ENCODE data around the gene MRPL2. TPM values are rescaled to one million over a fixed set of nuclear protein-coding genes. Genes with fewer than 3 reads are reported as not detected.

MRPL2 gene
- total and polyA plus RNA-seq, 2 of the 8 experiments (the other 6 are each of a cell fraction or from before 2014, with no cell fraction given) = 58.7 to 99.9 TPM

DNA sequence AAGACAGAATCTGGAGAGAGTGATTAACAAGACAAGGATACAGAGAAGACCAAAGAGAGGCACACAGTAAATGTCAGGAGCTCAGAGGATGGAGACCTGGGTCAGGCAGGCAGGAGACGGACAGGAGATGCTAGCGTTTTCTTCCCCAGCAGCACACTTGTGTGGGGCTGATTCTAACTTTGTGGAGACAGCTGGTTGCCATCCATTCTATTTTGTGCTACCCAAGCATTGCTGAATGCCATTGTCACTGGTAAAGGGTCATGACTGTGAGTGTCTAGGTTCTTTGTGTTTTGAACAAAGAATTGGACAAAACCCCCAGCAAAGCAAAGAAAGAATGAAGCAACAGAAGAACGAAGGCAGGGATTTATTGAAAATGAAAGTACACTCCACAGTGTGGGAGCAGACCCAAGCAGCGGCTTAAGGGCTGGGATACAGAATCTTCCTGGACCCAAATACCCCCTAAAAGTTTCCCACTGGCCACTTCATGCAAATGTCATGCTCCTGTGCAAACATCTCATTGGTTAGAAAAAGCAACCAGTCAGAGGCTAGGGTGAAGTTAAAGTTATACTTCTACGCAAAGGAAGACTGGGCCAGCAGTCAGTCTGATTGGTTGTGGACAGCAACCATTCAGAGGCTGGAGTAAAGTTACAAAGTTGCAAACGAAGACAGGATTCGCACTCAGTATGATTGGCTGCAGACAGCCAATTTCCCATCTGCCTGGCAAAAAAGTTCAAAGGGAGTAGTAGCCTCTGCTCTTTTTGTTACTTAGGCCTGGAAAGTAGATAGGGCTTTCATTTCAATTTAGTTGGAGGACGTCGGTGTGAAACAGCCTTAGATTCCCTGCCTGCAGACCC lies 34.4 kb upstream of the MRPL2 start:
- H4K91ac ChIP-seq (replicated peaks; ENCODE audit: insufficient read length, low read length) = no peak overlapping the region
- H3K56ac ChIP-seq (replicated peaks; ENCODE audit: insufficient read length, low read depth, low read length) = no peak overlapping the region
- WGBS, 2 experiments (ENCODE audit: extremely low coverage in 1 of 2, insufficient coverage in 1 of 2, insufficient read length in 1 of 2, insufficient replicate concordance in 2 of 2, low coverage in 1 of 2, low lambda C conversion rate in 2 of 2, missing lambda C conversion rate in 1 of 2) = 74% methylated on average over 9 of the region's 9 CpGs; no CpG with 5 or more reads in 1 of the 2 experiments
- H3K23ac ChIP-seq (ENCODE audit: insufficient read length) = no peak overlapping the region
- no peak overlapping the region for H2AK5ac ChIP-seq (ENCODE audit: low read depth, low read length)
- peaks cover 25 to 45% (median 33%) of the 10 kb centered on the region in 4 experiments for H3K4me1 ChIP-seq (replicated peaks in 1 of 4; ENCODE audit: control insufficient read depth in 3 of 4, insufficient read depth in 4 of 4, low read length in 3 of 4)
- H3K4me3 ChIP-seq (ENCODE audit: extremely low read depth in 1 of 4, insufficient read depth in 2 of 4, low read depth in 3 of 4, low read length in 4 of 4) = no peak overlapping the region
- no peak overlapping the region for H4K5ac ChIP-seq (ENCODE audit: insufficient read length, low read depth, low read length)
- no peak overlapping the region for H2BK20ac ChIP-seq (ENCODE audit: low read length)
- H2BK12ac ChIP-seq (ENCODE audit: low read depth, low read length) = peak overlapping the region; percentile 89
- H3K27ac ChIP-seq (ENCODE audit: low read depth, low read length) = no peak overlapping the region
- H2BK120ac ChIP-seq (replicated peaks; ENCODE audit: low read depth, low read length) = no peak overlapping the region
- FAIRE-seq = no peak
- peak overlapping the region; percentile 97; the same call in 1 of the 2 replicates for H2BK15ac ChIP-seq (ENCODE audit: low read length)
- no peaks in the 10 kb centered on the region for H3K27me3 ChIP-seq (replicated peaks in 1 of 4; ENCODE audit: control insufficient read depth in 3 of 4, extremely low read depth in 1 of 4, insufficient read depth in 3 of 4, low read length in 3 of 4)
- ChIA-PET CTCF (ENCODE audit: partially characterized antibody) (interaction anchor here (0.6 to 2.8 kb wide), 5 partner anchors 14 to 50 kb away, joined by 3 to 9 read pairs (median 3); no protein-coding TSS in a partner anchor), POLR2A (ENCODE audit: partially characterized antibody) (interaction anchor here (1.0 to 1.3 kb wide), 4 partner anchors 12 to 612 kb away, joined by 3 to 4 read pairs (median 3); partner anchors contain the start of gene PTK7)
- H3K79me2 ChIP-seq (ENCODE audit: control insufficient read depth in 1 of 2, insufficient read depth in 2 of 2, low read length in 2 of 2) = peaks cover 4 to 79% of the 10 kb centered on the region in 2 experiments
- 0 out of 2 replicates have a peak, but pooled peaks cover 2% of the 10 kb centered on the region for H3K23me2 ChIP-seq (ENCODE audit: low read depth, low read length)
- H3K79me1 ChIP-seq (ENCODE audit: low read depth, low read length) = peaks cover 13% of the 10 kb centered on the region
- H3K18ac ChIP-seq (ENCODE audit: extremely low read depth, low read length) = 0 out of 2 replicates have a peak overlapping the region, but pooled peaks have one; percentile 6
- no peak overlapping the region for H2AFZ ChIP-seq (ENCODE audit: low read length)
- H3K4me2 ChIP-seq (ENCODE audit: insufficient read depth in 1 of 2, low read depth in 2 of 2, low read length in 2 of 2) = peak overlapping the region; percentile 25 to 30; a peak in 3 of 4 replicates
- H3K14ac ChIP-seq (ENCODE audit: insufficient read length) = no peak overlapping the region
- DNase-seq (ENCODE audit: low read depth in 1 of 2, low spot score in 2 of 2) = no peak
- H4K8ac ChIP-seq (ENCODE audit: extremely low read depth, insufficient read depth, low read length) = no peak overlapping the region
- peaks cover 0 to 4% of the 10 kb centered on the region in 2 experiments for H4K20me1 ChIP-seq (replicated peaks in 1 of 2; ENCODE audit: control insufficient read depth in 1 of 2, insufficient read depth in 2 of 2, low read length in 2 of 2)
- H3K9ac ChIP-seq (replicated peaks in 1 of 4; ENCODE audit: extremely low read depth in 1 of 4, low read depth in 3 of 4, low read length in 3 of 4) = no peak overlapping the region; a peak in 1 of 7 replicates
- no peaks in the 10 kb centered on the region for H3K9me3 ChIP-seq (ENCODE audit: insufficient read depth in 2 of 2, low read depth in 1 of 2, low read length in 1 of 2)
- no peaks in the 10 kb centered on the region for H3K36me3 ChIP-seq (ENCODE audit: control insufficient read depth in 2 of 4, insufficient read depth in 4 of 4, low read length in 3 of 4)
- H3K4ac ChIP-seq (replicated peaks; ENCODE audit: insufficient read length, low read depth, low read length) = peak overlapping the region; percentile 19
- peak overlapping the region; percentile 57; the same call in 1 of the 2 replicates for H2BK5ac ChIP-seq (ENCODE audit: low read depth, low read length)
- TF ChIP-seq JUND (IDR thresholded peaks at IDR 0.05; ENCODE audit: low read length) (no peak), RXRA (IDR thresholded peaks at IDR 0.05; ENCODE audit: insufficient read depth, low read depth, low read length) (no peak), SIRT6 (IDR thresholded peaks at IDR 0.05; ENCODE audit: low read length) (no peak), RFX5 (IDR thresholded peaks at IDR 0.05; ENCODE audit: borderline replicate concordance, low read depth, low read length) (no peak), EP300 (IDR thresholded peaks at IDR 0.05; ENCODE audit: borderline replicate concordance in 1 of 2, low read depth in 2 of 2, low read length in 2 of 2) (no peak), CHD2 (IDR thresholded peaks at IDR 0.05; ENCODE audit: low read length) (no peak), GTF2F1 (IDR thresholded peaks at IDR 0.05; ENCODE audit: borderline replicate concordance, low read depth, low read length) (no peak), RNF2 (IDR thresholded peaks at IDR 0.05; ENCODE audit: borderline replicate concordance, low read depth, low read length, missing control alignments, poor library complexity, severe bottlenecking) (no peak), BCL11A (IDR thresholded peaks at IDR 0.05; ENCODE audit: low read depth in 2 of 2, low read length in 2 of 2) (no peak), TAF7 (optimal IDR thresholded peaks at IDR 0.05; ENCODE audit: borderline replicate concordance, low read depth, low read length) (no peak), KDM1A (IDR thresholded peaks at IDR 0.05; ENCODE audit: borderline replicate concordance, low read length) (no peak)
